Suprapubic skin (tissue), 4 donors: ENCODE data around the gene STOML1. TPM values are rescaled to one million over a fixed set of nuclear protein-coding genes. Genes with fewer than 3 reads are reported as not detected.
A peak's percentile ranks its signal among the peaks of the same experiment; 100 is the strongest.

ENCODE experiments used
- DNase-seq, 2 donors: peaks; one replicate each; pipeline ENCODE4 v3.0.0-alpha.2; 2019; ENCODE audit warnings: low spot score in 2 of 2
- H3K27ac ChIP-seq: fragments of 200-600 bp; sonication (generic); one replicate; pipeline ENCODE4 v1.5.1; 2019
- H3K27me3 ChIP-seq: fragments of 200-600 bp; sonication (generic); one replicate; pipeline ENCODE4 v1.5.1; 2019
- H3K36me3 ChIP-seq: fragments of 200-600 bp; sonication (generic); one replicate; pipeline ENCODE4 v1.5.1; 2019
- H3K4me1 ChIP-seq: fragments of 200-600 bp; sonication (generic); one replicate; pipeline ENCODE4 v1.5.1; 2019
- H3K4me3 ChIP-seq: fragments of 200-600 bp; sonication (generic); one replicate; pipeline ENCODE4 v1.5.1; 2019; ENCODE audit warnings: mild to moderate bottlenecking
- H3K9me3 ChIP-seq: fragments of 200-600 bp; sonication (generic); one replicate; pipeline ENCODE4 v1.5.1; 2019
- CTCF ChIP-seq, 2 donors: fragments of 200-600 bp in 1 of 2; fragments of 450-650 bp in 1 of 2; sonication (generic) in 1 of 2; IDR thresholded peaks; one replicate each; pipeline ENCODE4 v1.5.1; 2016 to 2019; ENCODE audit warnings: antibody characterized with exemption in 2 of 2, mild to moderate bottlenecking in 1 of 2, moderate library complexity in 1 of 2
- EP300 ChIP-seq: sonication (generic); formaldehyde crosslinking; IDR thresholded peaks from one replicate; pipeline ENCODE4 v1.6.1; 2017; ENCODE audit warnings: antibody characterized with exemption
- POLR2A ChIP-seq, 2 donors: fragments of 450-650 bp; IDR thresholded peaks; one replicate each; pipeline ENCODE4 v1.6.1; 2017; ENCODE audit warnings: antibody characterized with exemption in 2 of 2, mild to moderate bottlenecking in 2 of 2, moderate library complexity in 2 of 2
- POLR2AphosphoS5 ChIP-seq, 3 donors: sonication (generic); formaldehyde crosslinking; IDR thresholded peaks; one replicate each; pipeline ENCODE4 v1.6.1; 2017; ENCODE audit warnings: antibody characterized with exemption in 3 of 3
- WGBS: methylation state at CpG from one replicate; pipeline ENCODE4 v1.1.5; 2018; 5-methylcytosine and 5-hydroxymethylcytosine counted together
- total RNA-seq, 4 donors: library from RNA; depleted of rRNA; stranded (reverse); fragments of >200 nt; gene quantifications; one replicate each; pipeline ENCODE4 v1.1.0, GENCODE V29; 2016

STOML1 gene
- total RNA-seq, 4 donors from 2014 or later, result 9.7 to 25.3 (median 10.7) TPM

- peaks cover 31% of the 10 kb centered on the region for H3K4me1 ChIP-seq
- no peaks in the 10 kb centered on the region for H3K27me3 ChIP-seq
- H3K4me3 ChIP-seq, result no peak overlapping the region
- peak in 1 of 2 donors; percentile 53 for DNase-seq
- peaks cover 11% of the 10 kb centered on the region for H3K36me3 ChIP-seq
- TF ChIP-seq POLR2A (IDR thresholded peaks at IDR 0.05), result no peak
- no peak for TF ChIP-seq POLR2AphosphoS5 (IDR thresholded peaks at IDR 0.05)
- no peak for TF ChIP-seq CTCF (IDR thresholded peaks at IDR 0.05)
- TF ChIP-seq EP300, result no peak
- peak overlapping the region; percentile 39 for H3K27ac ChIP-seq
- no peaks in the 10 kb centered on the region for H3K9me3 ChIP-seq
Observed at GRCh38 chr15:73950479-73950830, 41.6 kb downstream of the STOML1 start.

- Histone ChIP-seq H3K4me1 (peaks cover 31% of the 10 kb centered on the region), H3K27ac (no peak overlapping the region), H3K9me3 (no peaks in the 10 kb centered on the region), H3K36me3 (peaks cover 11% of the 10 kb centered on the region), H3K4me3 (no peak overlapping the region), H3K27me3 (no peaks in the 10 kb centered on the region)
- peak in 1 of 2 donors; percentile 37 for DNase-seq
- no peak for TF ChIP-seq POLR2A (IDR thresholded peaks at IDR 0.05)
- 96% methylated on average over 6 of the region's 10 CpGs for WGBS
Observed at GRCh38 chr15:73949496-73949895, 42.6 kb downstream of the STOML1 start.

GRCh38 chr15:73948982-73949381 lies 43.1 kb downstream of the STOML1 start:
- Histone ChIP-seq H3K4me1 (peaks cover 31% of the 10 kb centered on the region), H3K36me3 (peaks cover 11% of the 10 kb centered on the region), H3K9me3 (no peaks in the 10 kb centered on the region), H3K27ac (no peak overlapping the region), H3K4me3 (no peak overlapping the region), H3K27me3 (no peaks in the 10 kb centered on the region)
- WGBS, result 82% methylated on average over 4 of the region's 4 CpGs
- TF ChIP-seq POLR2AphosphoS5 (IDR thresholded peaks at IDR 0.05), result no peak
- TF ChIP-seq EP300, result no peak
- TF ChIP-seq POLR2A (IDR thresholded peaks at IDR 0.05), result no peak
- no peak for TF ChIP-seq CTCF (IDR thresholded peaks at IDR 0.05)
- DNase-seq, result peak in 1 of 2 donors; percentile 38

- no peak overlapping the region for H3K4me3 ChIP-seq
- 100% methylated on average over 4 of the region's 4 CpGs for WGBS
- H3K36me3 ChIP-seq, result peaks cover 11% of the 10 kb centered on the region
- H3K27me3 ChIP-seq, result no peaks in the 10 kb centered on the region
- TF ChIP-seq POLR2AphosphoS5 (IDR thresholded peaks at IDR 0.05), result no peak
- TF ChIP-seq POLR2A (IDR thresholded peaks at IDR 0.05), result no peak
- TF ChIP-seq EP300, result no peak
- TF ChIP-seq CTCF (IDR thresholded peaks at IDR 0.05), result no peak
- H3K4me1 ChIP-seq, result peaks cover 27% of the 10 kb centered on the region
- H3K9me3 ChIP-seq, result no peaks in the 10 kb centered on the region
- H3K27ac ChIP-seq, result no peak overlapping the region
- DNase-seq, result peak in 1 of 2 donors; percentile 35
Observed at GRCh38 chr15:73948396-73948795, 43.7 kb downstream of the STOML1 start.

- Histone ChIP-seq H3K36me3 (peaks cover 11% of the 10 kb centered on the region), H3K4me1 (peaks cover 21% of the 10 kb centered on the region), H3K27me3 (no peaks in the 10 kb centered on the region), H3K27ac (no peak overlapping the region), H3K9me3 (no peaks in the 10 kb centered on the region), H3K4me3 (no peak overlapping the region)
- peak in 1 of 2 donors; percentile 53 for DNase-seq
- no peak for TF ChIP-seq EP300
- TF ChIP-seq POLR2AphosphoS5 (IDR thresholded peaks at IDR 0.05), result no peak
- no peak for TF ChIP-seq POLR2A (IDR thresholded peaks at IDR 0.05)
- TF ChIP-seq CTCF (IDR thresholded peaks at IDR 0.05), result no peak
- 100% methylated on average over 4 of the region's 9 CpGs for WGBS
Observed at GRCh38 chr15:73947651-73948050, 44.4 kb downstream of the STOML1 start.

- H3K27me3 ChIP-seq, result no peaks in the 10 kb centered on the region
- TF ChIP-seq POLR2AphosphoS5 (IDR thresholded peaks at IDR 0.05) (no peak), CTCF (IDR thresholded peaks at IDR 0.05) (no peak), POLR2A (IDR thresholded peaks at IDR 0.05) (no peak), EP300 (no peak)
- H3K36me3 ChIP-seq, result peaks cover 11% of the 10 kb centered on the region
- no peak overlapping the region for H3K27ac ChIP-seq
- H3K9me3 ChIP-seq, result no peaks in the 10 kb centered on the region
- 100% methylated on average over 8 of the region's 9 CpGs for WGBS
- no peak overlapping the region for H3K4me3 ChIP-seq
- peaks cover 18% of the 10 kb centered on the region for H3K4me1 ChIP-seq
- DNase-seq, result peak in 1 of 2 donors; percentile 48
Observed at GRCh38 chr15:73946795-73947370, 45.2 kb downstream of the STOML1 start.
